ENCODE results near the gene IL19. TPM values are rescaled to one million over a fixed set of nuclear protein-coding genes. Genes with fewer than 3 reads are reported as not detected.
"Not testable (repeated sequence)": the region's sequence is repeated elsewhere in the genome, so short reads cannot be mapped to it uniquely, and the experiment has no call there.

The IL19 gene
- total and polyA plus RNA-seq, 2 experiments from 2014 or later, result 0.37 TPM; not detected in 1

- no peaks in the 10 kb centered on the region for H3K79me2 ChIP-seq
- no peaks in the 10 kb centered on the region for H4K20me1 ChIP-seq (ENCODE audit: insufficient read depth, poor library complexity, severe bottlenecking)
- peak; percentile 48 for DNase-seq (ENCODE audit: low spot score)
- H3K4me1 ChIP-seq (ENCODE audit: insufficient read depth), result peaks cover 3% of the 10 kb centered on the region
- no peaks in the 10 kb centered on the region for H3K36me3 ChIP-seq (replicated peaks; ENCODE audit: insufficient read depth, low read depth)
- H3K27ac ChIP-seq, result no peak overlapping the region
- H3K27me3 ChIP-seq, result no peaks in the 10 kb centered on the region
- TF ChIP-seq EZH2 (IDR thresholded peaks at IDR 0.05; ENCODE audit: borderline replicate concordance) (no peak), EZH2phosphoT487 (IDR thresholded peaks at IDR 0.05; ENCODE audit: low read depth, severe bottlenecking, unreplicated experiment) (no peak)
- TF ChIP-seq, protein P1, sequence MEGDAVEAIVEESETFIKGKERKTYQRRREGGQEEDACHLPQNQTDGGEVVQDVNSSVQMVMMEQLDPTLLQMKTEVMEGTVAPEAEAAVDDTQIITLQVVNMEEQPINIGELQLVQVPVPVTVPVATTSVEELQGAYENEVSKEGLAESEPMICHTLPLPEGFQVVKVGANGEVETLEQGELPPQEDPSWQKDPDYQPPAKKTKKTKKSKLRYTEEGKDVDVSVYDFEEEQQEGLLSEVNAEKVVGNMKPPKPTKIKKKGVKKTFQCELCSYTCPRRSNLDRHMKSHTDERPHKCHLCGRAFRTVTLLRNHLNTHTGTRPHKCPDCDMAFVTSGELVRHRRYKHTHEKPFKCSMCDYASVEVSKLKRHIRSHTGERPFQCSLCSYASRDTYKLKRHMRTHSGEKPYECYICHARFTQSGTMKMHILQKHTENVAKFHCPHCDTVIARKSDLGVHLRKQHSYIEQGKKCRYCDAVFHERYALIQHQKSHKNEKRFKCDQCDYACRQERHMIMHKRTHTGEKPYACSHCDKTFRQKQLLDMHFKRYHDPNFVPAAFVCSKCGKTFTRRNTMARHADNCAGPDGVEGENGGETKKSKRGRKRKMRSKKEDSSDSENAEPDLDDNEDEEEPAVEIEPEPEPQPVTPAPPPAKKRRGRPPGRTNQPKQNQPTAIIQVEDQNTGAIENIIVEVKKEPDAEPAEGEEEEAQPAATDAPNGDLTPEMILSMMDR (IDR thresholded peaks at IDR 0.05; ENCODE audit: poor library complexity), result no peak
- WGBS (ENCODE audit: low lambda C conversion rate, missing lambda C conversion rate), result 45% methylated on average over 4 of the region's 4 CpGs
- no peak overlapping the region for H3K4me2 ChIP-seq
- H3K9me3 ChIP-seq (ENCODE audit: low read depth), result no peaks in the 10 kb centered on the region
- no peak overlapping the region for H3K4me3 ChIP-seq
- no peaks in the 10 kb centered on the region for H3K9me2 ChIP-seq (replicated peaks; ENCODE audit: insufficient read depth)
- H2AFZ ChIP-seq, result no peak overlapping the region
Observed at GRCh38 chr1:206776229-206776628, 5.7 kb downstream of the IL19 start.

GRCh38 chr1:206778031-206778430, 7.5 kb downstream of the IL19 start:
- H3K9me2 ChIP-seq (replicated peaks; ENCODE audit: insufficient read depth), result no peaks in the 10 kb centered on the region
- H3K36me3 ChIP-seq (replicated peaks; ENCODE audit: insufficient read depth, low read depth), result no peaks in the 10 kb centered on the region
- H4K20me1 ChIP-seq (ENCODE audit: insufficient read depth, poor library complexity, severe bottlenecking), result no peaks in the 10 kb centered on the region
- TF ChIP-seq, protein P1 (IDR thresholded peaks at IDR 0.05; ENCODE audit: poor library complexity), result no peak
- no peak for DNase-seq (ENCODE audit: low spot score)
- H3K9me3 ChIP-seq (ENCODE audit: low read depth), result no peaks in the 10 kb centered on the region
- no peak overlapping the region for H3K27ac ChIP-seq
- no peak overlapping the region for H3K4me2 ChIP-seq
- peaks cover 3% of the 10 kb centered on the region for H3K4me1 ChIP-seq (ENCODE audit: insufficient read depth)
- H3K4me3 ChIP-seq, result no peak overlapping the region
- H3K79me2 ChIP-seq, result no peaks in the 10 kb centered on the region
- no peaks in the 10 kb centered on the region for H3K27me3 ChIP-seq
- 82% methylated on average over 7 of the region's 7 CpGs for WGBS (ENCODE audit: low lambda C conversion rate, missing lambda C conversion rate)
- H2AFZ ChIP-seq, result no peak overlapping the region

GRCh38 chr1:206778911-206779310, 8.3 kb downstream of the IL19 start:
- not testable (repeated sequence) for H3K9me2 ChIP-seq (replicated peaks; ENCODE audit: insufficient read depth); DNase-seq (ENCODE audit: low spot score); H2AFZ ChIP-seq; H3K4me1 ChIP-seq (ENCODE audit: insufficient read depth); H3K9me3 ChIP-seq (ENCODE audit: low read depth); H4K20me1 ChIP-seq (ENCODE audit: insufficient read depth, poor library complexity, severe bottlenecking); H3K27me3 ChIP-seq; H3K4me3 ChIP-seq; H3K79me2 ChIP-seq; H3K36me3 ChIP-seq (replicated peaks; ENCODE audit: insufficient read depth, low read depth); H3K4me2 ChIP-seq; H3K27ac ChIP-seq
- 72% methylated on average over 6 of the region's 6 CpGs for WGBS (ENCODE audit: low lambda C conversion rate, missing lambda C conversion rate)

DNA sequence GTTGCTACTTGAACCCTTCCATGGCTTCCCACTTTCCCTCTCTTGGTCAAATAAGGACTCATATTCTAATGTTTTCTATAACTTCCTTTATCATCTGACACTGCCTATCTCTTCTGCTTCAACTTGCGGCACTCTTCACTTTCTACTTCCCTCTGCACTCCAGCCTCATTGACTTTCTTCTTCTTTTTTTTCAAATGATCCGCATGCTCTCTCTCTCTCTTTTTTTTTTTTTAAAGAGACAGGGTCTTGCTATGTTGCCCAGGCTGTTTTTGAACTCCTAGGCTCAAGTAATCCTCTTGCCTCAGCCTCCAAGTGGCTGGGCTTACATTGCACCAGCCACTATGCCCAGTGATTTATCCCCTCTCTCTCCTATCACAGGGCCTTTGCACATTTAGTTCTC, 9.1 kb downstream of the IL19 start:
- Histone ChIP-seq H3K4me2 (no peak overlapping the region), H3K9me2 (replicated peaks; ENCODE audit: insufficient read depth) (no peaks in the 10 kb centered on the region), H3K4me3 (no peak overlapping the region), H3K9me3 (ENCODE audit: low read depth) (no peaks in the 10 kb centered on the region), H3K27ac (no peak overlapping the region), H3K36me3 (replicated peaks; ENCODE audit: insufficient read depth, low read depth) (no peaks in the 10 kb centered on the region), H2AFZ (no peak overlapping the region), H4K20me1 (ENCODE audit: insufficient read depth, poor library complexity, severe bottlenecking) (no peaks in the 10 kb centered on the region), H3K4me1 (ENCODE audit: insufficient read depth) (peaks cover 3% of the 10 kb centered on the region), H3K79me2 (no peaks in the 10 kb centered on the region), H3K27me3 (no peaks in the 10 kb centered on the region)
- TF ChIP-seq, protein P1 (IDR thresholded peaks at IDR 0.05; ENCODE audit: poor library complexity), result no peak
- TF ChIP-seq EZH2 (IDR thresholded peaks at IDR 0.05; ENCODE audit: borderline replicate concordance) (no peak), EZH2phosphoT487 (IDR thresholded peaks at IDR 0.05; ENCODE audit: low read depth, severe bottlenecking, unreplicated experiment) (no peak)
- 60% methylated on average over 2 of the region's 2 CpGs for WGBS (ENCODE audit: low lambda C conversion rate, missing lambda C conversion rate)
- DNase-seq (ENCODE audit: low spot score), result no peak

Data from hepatocyte (in vitro differentiated cells).